ENCODE results near the gene IL11. TPM values are rescaled to one million over a fixed set of nuclear protein-coding genes. Genes with fewer than 3 reads are reported as not detected.
A peak's percentile ranks its signal among the peaks of the same experiment; 100 is the strongest.

The IL11 gene
- total RNA-seq, 1 experiment from 2014 or later: 0.97 TPM

GRCh38 chr19:55368701-55369563 is 1.3 kb downstream of the IL11 start:
- TF ChIP-seq, protein P1, sequence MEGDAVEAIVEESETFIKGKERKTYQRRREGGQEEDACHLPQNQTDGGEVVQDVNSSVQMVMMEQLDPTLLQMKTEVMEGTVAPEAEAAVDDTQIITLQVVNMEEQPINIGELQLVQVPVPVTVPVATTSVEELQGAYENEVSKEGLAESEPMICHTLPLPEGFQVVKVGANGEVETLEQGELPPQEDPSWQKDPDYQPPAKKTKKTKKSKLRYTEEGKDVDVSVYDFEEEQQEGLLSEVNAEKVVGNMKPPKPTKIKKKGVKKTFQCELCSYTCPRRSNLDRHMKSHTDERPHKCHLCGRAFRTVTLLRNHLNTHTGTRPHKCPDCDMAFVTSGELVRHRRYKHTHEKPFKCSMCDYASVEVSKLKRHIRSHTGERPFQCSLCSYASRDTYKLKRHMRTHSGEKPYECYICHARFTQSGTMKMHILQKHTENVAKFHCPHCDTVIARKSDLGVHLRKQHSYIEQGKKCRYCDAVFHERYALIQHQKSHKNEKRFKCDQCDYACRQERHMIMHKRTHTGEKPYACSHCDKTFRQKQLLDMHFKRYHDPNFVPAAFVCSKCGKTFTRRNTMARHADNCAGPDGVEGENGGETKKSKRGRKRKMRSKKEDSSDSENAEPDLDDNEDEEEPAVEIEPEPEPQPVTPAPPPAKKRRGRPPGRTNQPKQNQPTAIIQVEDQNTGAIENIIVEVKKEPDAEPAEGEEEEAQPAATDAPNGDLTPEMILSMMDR (IDR thresholded peaks at IDR 0.05; ENCODE audit: unreplicated experiment): no peak
- intact Hi-C loops (cut with micrococcal nuclease; ENCODE audit: unreplicated experiment): no loop called here
- peak overlapping the region; percentile 16 for H3K27ac Mint-ChIP-seq (ENCODE audit: unreplicated experiment)
- peak overlapping the region; percentile 68 for H3K4me3 Mint-ChIP-seq (ENCODE audit: low read depth, unreplicated experiment)
- peak; percentile 54 for DNase-seq
- no peaks in the 10 kb centered on the region for H3K9me3 Mint-ChIP-seq (ENCODE audit: low read depth, unreplicated experiment)
- H3K27me3 Mint-ChIP-seq (ENCODE audit: unreplicated experiment): peaks cover 97% of the 10 kb centered on the region
- no TSS peak for BruUV-seq (replicated peaks)
- peaks cover 25% of the 10 kb centered on the region for H3K4me1 Mint-ChIP-seq (ENCODE audit: low read depth, unreplicated experiment)
- peaks cover 29% of the 10 kb centered on the region for H3K36me3 Mint-ChIP-seq (ENCODE audit: insufficient read depth, unreplicated experiment)
- CTCF ChIA-PET: interaction anchor here (0.6 to 1.2 kb wide), 4 partner anchors 15 to 252 kb away, joined by 3 to 8 read pairs (median 4); partner anchors contain the start of genes KMT5C, PPP1R12C and TMEM238

GRCh38 chr19:55368106-55368505 is 2.2 kb downstream of the IL11 start:
- CTCF ChIA-PET: interaction anchor here (0.6 kb wide), 1 partner anchor 251 kb away, joined by 4 read pairs; the partner anchor contains the start of gene PPP1R12C
- H3K4me1 Mint-ChIP-seq (ENCODE audit: low read depth, unreplicated experiment): peaks cover 19% of the 10 kb centered on the region
- H3K9me3 Mint-ChIP-seq (ENCODE audit: low read depth, unreplicated experiment): no peaks in the 10 kb centered on the region
- H3K36me3 Mint-ChIP-seq (ENCODE audit: insufficient read depth, unreplicated experiment): peaks cover 24% of the 10 kb centered on the region
- no peak overlapping the region for H3K4me3 Mint-ChIP-seq (ENCODE audit: low read depth, unreplicated experiment)
- H3K27me3 Mint-ChIP-seq (ENCODE audit: unreplicated experiment): peaks cover 97% of the 10 kb centered on the region
- no peak for DNase-seq
- no TSS peak for BruUV-seq (replicated peaks)
- intact Hi-C loops (cut with micrococcal nuclease; ENCODE audit: unreplicated experiment): no loop called here
- TF ChIP-seq, protein P1 (IDR thresholded peaks at IDR 0.05; ENCODE audit: unreplicated experiment): no peak
- no peak overlapping the region for H3K27ac Mint-ChIP-seq (ENCODE audit: unreplicated experiment)

GRCh38 chr19:55366790-55367189 is 3.5 kb downstream of the IL11 start:
- H3K9me3 Mint-ChIP-seq (ENCODE audit: low read depth, unreplicated experiment): no peaks in the 10 kb centered on the region
- BruUV-seq (replicated peaks): no TSS peak
- H3K4me3 Mint-ChIP-seq (ENCODE audit: low read depth, unreplicated experiment): no peak overlapping the region
- no peak overlapping the region for H3K27ac Mint-ChIP-seq (ENCODE audit: unreplicated experiment)
- TF ChIP-seq, protein P1 (IDR thresholded peaks at IDR 0.05; ENCODE audit: unreplicated experiment): no peak
- no peak for DNase-seq
- H3K4me1 Mint-ChIP-seq (ENCODE audit: low read depth, unreplicated experiment): peaks cover 12% of the 10 kb centered on the region
- peaks cover 87% of the 10 kb centered on the region for H3K27me3 Mint-ChIP-seq (ENCODE audit: unreplicated experiment)
- peaks cover 15% of the 10 kb centered on the region for H3K36me3 Mint-ChIP-seq (ENCODE audit: insufficient read depth, unreplicated experiment)
- intact Hi-C loops (cut with micrococcal nuclease; ENCODE audit: unreplicated experiment): no loop called here
- CTCF ChIA-PET: interaction anchor here (1.1 kb wide), 1 partner anchor 27 kb away, joined by 3 read pairs; the partner anchor contains the start of gene KMT5C

GRCh38 chr19:55365964-55366363 is 4.3 kb downstream of the IL11 start:
- no peak for DNase-seq
- Mint-ChIP-seq H3K4me1 (ENCODE audit: low read depth, unreplicated experiment) (peaks cover 11% of the 10 kb centered on the region), H3K36me3 (ENCODE audit: insufficient read depth, unreplicated experiment) (peaks cover 15% of the 10 kb centered on the region), H3K27ac (ENCODE audit: unreplicated experiment) (no peak overlapping the region), H3K27me3 (ENCODE audit: unreplicated experiment) (peaks cover 79% of the 10 kb centered on the region), H3K9me3 (ENCODE audit: low read depth, unreplicated experiment) (no peaks in the 10 kb centered on the region), H3K4me3 (ENCODE audit: low read depth, unreplicated experiment) (peak overlapping the region; percentile 26)
- no TSS peak for BruUV-seq (replicated peaks)
- CTCF ChIA-PET: interaction anchor here (1.1 kb wide), 1 partner anchor 27 kb away, joined by 3 read pairs; the partner anchor contains the start of gene KMT5C
- TF ChIP-seq, protein P1 (IDR thresholded peaks at IDR 0.05; ENCODE audit: unreplicated experiment): no peak
- intact Hi-C loops (cut with micrococcal nuclease; ENCODE audit: unreplicated experiment): no loop called here

Measured in Calu3 (cell line).